Esophagus muscularis mucosa (tissue), 3 donors: ENCODE results near the gene RCVRN.

Experiments
- CTCF ChIP-seq, 3 experiments: fragments of 200-600 bp in 2 of 3; fragments of 450-650 bp in 1 of 3; sonication (generic) in 2 of 3; IDR thresholded peaks; one replicate each; pipeline ENCODE4 v1.5.1; 2017 to 2019; ENCODE audit warnings: antibody characterized with exemption in 3 of 3, mild to moderate bottlenecking in 2 of 3, moderate library complexity in 1 of 3
- EP300 ChIP-seq: sonication (generic); formaldehyde crosslinking; IDR thresholded peaks from one replicate; pipeline ENCODE4 v1.6.1; 2017; ENCODE audit warnings: antibody characterized with exemption

- TF ChIP-seq CTCF (IDR thresholded peaks at IDR 0.05) (no peak), EP300 (no peak)
Observed at GRCh38 chr17:9875441-9875840, 29.6 kb downstream of the RCVRN start.
